ENCODE results near the gene OPHN1. TPM values are rescaled to one million over a fixed set of nuclear protein-coding genes. Genes with fewer than 3 reads are reported as not detected.

The OPHN1 gene
- total RNA-seq, 4 donors from 2014 or later: 2.8 to 8.7 (median 6.6) TPM

DNA sequence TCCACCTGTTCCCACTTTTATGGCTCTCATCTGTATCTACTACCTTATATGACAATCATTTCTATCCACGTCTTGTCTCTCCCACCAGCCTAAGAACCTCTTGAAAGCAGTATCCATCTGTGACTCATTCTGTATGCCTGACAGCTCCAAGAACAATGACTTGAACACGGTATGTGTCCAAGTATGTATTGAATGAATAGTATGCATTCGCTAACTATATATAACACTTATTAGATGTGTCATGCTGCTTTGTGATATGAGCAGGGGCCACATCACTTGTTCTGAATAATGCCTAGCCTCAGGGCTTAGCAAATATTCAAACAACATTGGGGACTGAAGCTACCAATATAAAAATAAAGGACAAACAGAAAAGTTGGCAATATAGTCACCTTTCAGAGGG lies 4.9 kb downstream of the OPHN1 start:
- whole genome bisulfite sequencing, 2 donors (ENCODE audit: low coverage in 1 of 2): 60 to 70% methylated on average over 2 to 3 of the region's 3 CpGs
- H3K27ac ChIP-seq: no peak overlapping the region
- no peaks in the 10 kb centered on the region for H3K27me3 ChIP-seq
- DNase-seq: no peak
- intact Hi-C loops (cut with DNase I; ENCODE audit: low total_unique reads) (no loop called here), in situ Hi-C loops (cut with MboI; ENCODE audit: low pct_ligation_motif_present in 1 of 4, low pct_unique_long_range_greater_than_20kb in 1 of 4, low sequenced_read_pairs in 3 of 4) (no loop called here)
- peaks cover 0 to 10% (median 2%) of the 10 kb centered on the region in 4 donors for H3K4me1 ChIP-seq
- H3K36me3 ChIP-seq: no peaks in the 10 kb centered on the region
- no peak overlapping the region for H3K4me3 ChIP-seq
- TF ChIP-seq EP300 (IDR thresholded peaks at IDR 0.05; ENCODE audit: low read depth): no peak
- no peak for TF ChIP-seq POLR2A (IDR thresholded peaks at IDR 0.05)
- no peak for TF ChIP-seq POLR2AphosphoS5 (IDR thresholded peaks at IDR 0.05)
- TF ChIP-seq CTCF (IDR thresholded peaks at IDR 0.05): no peak
- no peaks in the 10 kb centered on the region for H3K9me3 ChIP-seq

GRCh38 chrX:68424719-68425118 lies 8.6 kb downstream of the OPHN1 start:
- H3K9me3 ChIP-seq: no peaks in the 10 kb centered on the region
- no peaks in the 10 kb centered on the region for H3K27me3 ChIP-seq
- in situ Hi-C loops (cut with MboI; ENCODE audit: low pct_ligation_motif_present in 1 of 4, low pct_unique_long_range_greater_than_20kb in 1 of 4, low sequenced_read_pairs in 3 of 4): no loop called here
- intact Hi-C loops (cut with DNase I; ENCODE audit: low total_unique reads): no loop called here
- TF ChIP-seq POLR2AphosphoS5 (IDR thresholded peaks at IDR 0.05): no peak
- no peak for TF ChIP-seq CTCF (IDR thresholded peaks at IDR 0.05)
- TF ChIP-seq EP300 (IDR thresholded peaks at IDR 0.05; ENCODE audit: low read depth): no peak
- no peak for TF ChIP-seq POLR2A (IDR thresholded peaks at IDR 0.05)
- no peak overlapping the region for H3K27ac ChIP-seq
- H3K4me3 ChIP-seq: no peak overlapping the region
- WGBS, 2 donors (ENCODE audit: low coverage in 1 of 2): 89% methylated on average over 1 of the region's 1 CpG; no CpG with 5 or more reads in 1 of the 2 donors
- DNase-seq: no peak
- no peaks in the 10 kb centered on the region for H3K4me1 ChIP-seq
- no peaks in the 10 kb centered on the region for H3K36me3 ChIP-seq

GRCh38 chrX:68422478-68422877 lies 10.8 kb downstream of the OPHN1 start:
- no peak overlapping the region for H3K27ac ChIP-seq
- H3K4me3 ChIP-seq: no peak overlapping the region
- H3K9me3 ChIP-seq: no peaks in the 10 kb centered on the region
- TF ChIP-seq POLR2A (IDR thresholded peaks at IDR 0.05): no peak
- no peak for TF ChIP-seq CTCF (IDR thresholded peaks at IDR 0.05)
- TF ChIP-seq POLR2AphosphoS5 (IDR thresholded peaks at IDR 0.05): no peak
- no peak for TF ChIP-seq EP300 (IDR thresholded peaks at IDR 0.05; ENCODE audit: low read depth)
- no peaks in the 10 kb centered on the region for H3K36me3 ChIP-seq
- in situ Hi-C loops (cut with MboI; ENCODE audit: low pct_ligation_motif_present in 1 of 4, low pct_unique_long_range_greater_than_20kb in 1 of 4, low sequenced_read_pairs in 3 of 4) (no loop called here), intact Hi-C loops (cut with DNase I; ENCODE audit: low total_unique reads) (no loop called here)
- no peaks in the 10 kb centered on the region for H3K27me3 ChIP-seq
- H3K4me1 ChIP-seq: no peaks in the 10 kb centered on the region
- DNase-seq: no peak

- in situ Hi-C loops (cut with MboI; ENCODE audit: low pct_ligation_motif_present in 1 of 4, low pct_unique_long_range_greater_than_20kb in 1 of 4, low sequenced_read_pairs in 3 of 4): no loop called here
- intact Hi-C loops (cut with DNase I; ENCODE audit: low total_unique reads): no loop called here
- no peak for TF ChIP-seq CTCF (IDR thresholded peaks at IDR 0.05)
- no peak for TF ChIP-seq EP300 (IDR thresholded peaks at IDR 0.05; ENCODE audit: low read depth)
- TF ChIP-seq POLR2AphosphoS5 (IDR thresholded peaks at IDR 0.05): no peak
- no peak for TF ChIP-seq POLR2A (IDR thresholded peaks at IDR 0.05)
Measured at GRCh38 chrX:68421636-68422035, 11.7 kb downstream of the OPHN1 start.

More at GRCh38 chrX:68421636-68422035, 11.7 kb downstream of the OPHN1 start:
- no peak for DNase-seq
- Histone ChIP-seq H3K36me3 (no peaks in the 10 kb centered on the region), H3K4me1 (no peaks in the 10 kb centered on the region), H3K4me3 (no peak overlapping the region), H3K9me3 (no peaks in the 10 kb centered on the region), H3K27ac (no peak overlapping the region), H3K27me3 (no peaks in the 10 kb centered on the region)
- WGBS, 2 donors (ENCODE audit: low coverage in 1 of 2): 45% methylated on average over 3 of the region's 3 CpGs; no CpG with 5 or more reads in 1 of the 2 donors
